A549 (cell line): Measurements from ENCODE around the gene KDM4B. TPM values are rescaled to one million over a fixed set of nuclear protein-coding genes. Genes with fewer than 3 reads are reported as not detected.

ENCODE experiments used
- ATAC-seq, 2 experiments: fragments of 200-7000 bp in 1 of 2; fragments of >200 bp in 1 of 2; cut with Nextera tagmentation in 1 of 2; cut with Tn5 transposase in 1 of 2; 3 replicates each; pipeline versions ENCODE4 v1.8.0 to v1.9.1; 2018 to 2020; ENCODE audit warnings: mild to moderate bottlenecking in 1 of 2, moderate library complexity in 1 of 2
- CTCF ChIA-PET: fragments of 300-600 bp; sonication (Branson Sonifier 250); formaldehyde crosslinking; extraction: SDS; loops from one replicate; lab custom pipeline; 2021; ENCODE audit warnings: antibody characterized with exemption, inconsistent platforms; lab: Yijun Ruan, JAX
- POLR2A ChIA-PET: fragments of 350-600 bp; formaldehyde crosslinking; extraction: SDS; loops from one replicate; lab custom pipeline; 2021; ENCODE audit warnings: antibody characterized with exemption, inconsistent platforms; lab: Yijun Ruan, JAX
- DNase-seq, 2 experiments: peaks; one replicate each; pipeline versions ENCODE4 v3.0.0 to v3.0.0-alpha.2; 2011 to 2016; ENCODE audit warnings: low read depth in 1 of 2, low spot score in 1 of 2
- FAIRE-seq: peaks from 2 replicates; lab custom pipeline; 2011; peaks lifted over from hg19 to GRCh38; lab: Jason Lieb, UNC
- H3K27ac ChIP-seq, 2 experiments: fragments of >200 bp; sonication (Bioruptor Twin); formaldehyde crosslinking; 3 replicates each; pipeline ENCODE4 v1.5.1; 2016 to 2017
- H3K4me1 ChIP-seq: fragments of >200 bp; sonication (Bioruptor Twin); formaldehyde crosslinking; 3 replicates; pipeline ENCODE4 v1.6.1; 2016
- H3K4me2 ChIP-seq: fragments of >200 bp; sonication (Bioruptor Twin); formaldehyde crosslinking; 3 replicates; pipeline ENCODE4 v1.6.1; 2016
- H3K4me3 ChIP-seq: fragments of >200 bp; sonication (Bioruptor Twin); formaldehyde crosslinking; 3 replicates; pipeline ENCODE4 v1.5.1; 2016
- H3K9me3 ChIP-seq: fragments of >200 bp; sonication (Bioruptor Twin); formaldehyde crosslinking; 3 replicates; pipeline ENCODE4 v1.6.1; 2016
- ATOH8 ChIP-seq: fragments of 250-450 bp; sonication (Bioruptor Pico); IDR thresholded peaks from 2 replicates; pipeline ENCODE4 v1.5.0; 2020; ENCODE audit warnings: low read depth, mild to moderate bottlenecking, moderate library complexity
- BHLHE40 ChIP-seq: IDR thresholded peaks from 2 replicates; pipeline ENCODE4 v1.6.1; 2012; ENCODE audit warnings: low read depth, low read length, inconsistent platforms
- CBX2 ChIP-seq: fragments of 200-600 bp; sonication (generic); IDR thresholded peaks from 2 replicates; pipeline ENCODE4 v1.6.1; 2016; ENCODE audit warnings: low read depth, mild to moderate bottlenecking, borderline replicate concordance
- CBX8 ChIP-seq: fragments of 200-600 bp; sonication (generic); IDR thresholded peaks from 2 replicates; pipeline ENCODE4 v1.6.1; 2016
- CHD2 ChIP-seq: fragments of 150-350 bp; IDR thresholded peaks from 2 replicates; pipeline ENCODE4 v1.6.1; 2014; ENCODE audit warnings: low read length; ENCODE audit not compliant: partially characterized antibody
- CHD4 ChIP-seq: fragments of 200-600 bp; sonication (generic); IDR thresholded peaks from 2 replicates; pipeline ENCODE4 v1.6.1; 2016; ENCODE audit warnings: antibody characterized with exemption, mild to moderate bottlenecking, borderline replicate concordance
- EHMT2 ChIP-seq: fragments of 200-600 bp; sonication (generic); IDR thresholded peaks from 2 replicates; pipeline ENCODE4 v1.6.1; 2016; ENCODE audit warnings: antibody characterized with exemption, low read depth, mild to moderate bottlenecking, moderate library complexity
- ELK1 ChIP-seq: fragments of 150-350 bp; IDR thresholded peaks from 2 replicates; pipeline ENCODE4 v1.6.1; 2014; ENCODE audit warnings: low read depth, mild to moderate bottlenecking, low read length
- FOSB ChIP-seq: fragments of 250-450 bp; sonication (Bioruptor Pico); IDR thresholded peaks from 2 replicates; pipeline ENCODE4 v1.5.0; 2020; ENCODE audit warnings: mild to moderate bottlenecking, moderate library complexity
- GATA3 ChIP-seq: IDR thresholded peaks from 2 replicates; pipeline ENCODE4 v1.6.1; 2012; ENCODE audit warnings: borderline replicate concordance
- HEYL ChIP-seq: fragments of 250-450 bp; sonication (Bioruptor Pico); IDR thresholded peaks from 2 replicates; pipeline ENCODE4 v1.8.0; 2021; ENCODE audit warnings: mild to moderate bottlenecking, moderate library complexity
- HOXA7 ChIP-seq: fragments of 250-450 bp; sonication (Bioruptor Pico); IDR thresholded peaks from 2 replicates; pipeline ENCODE4 v1.5.0; 2020; ENCODE audit warnings: mild to moderate bottlenecking, moderate library complexity
- HOXB13 ChIP-seq: fragments of 250-450 bp; sonication (Bioruptor Pico); IDR thresholded peaks from 2 replicates; pipeline ENCODE4 v1.5.0; 2020; ENCODE audit warnings: low read depth, mild to moderate bottlenecking, moderate library complexity
- JUN ChIP-seq, 2 experiments: fragments of >200 bp; sonication (Bioruptor Twin); formaldehyde crosslinking; IDR thresholded peaks; 2 replicates in 1 of 2; 3 replicates in 1 of 2; pipeline ENCODE4 v1.6.1; 2016 to 2017
- KDM1A ChIP-seq: fragments of 200-600 bp; sonication (generic); IDR thresholded peaks from 2 replicates; pipeline ENCODE4 v1.6.1; 2016; ENCODE audit warnings: low read depth, mild to moderate bottlenecking
- KDM5A ChIP-seq: fragments of 200-600 bp; sonication (generic); IDR thresholded peaks from 2 replicates; pipeline ENCODE4 v1.6.1; 2016; ENCODE audit warnings: antibody characterized with exemption, mild to moderate bottlenecking
- MAFK ChIP-seq: fragments of 450-650 bp; IDR thresholded peaks from 2 replicates; pipeline ENCODE4 v1.6.1; 2014; ENCODE audit not compliant: partially characterized antibody
- MAZ ChIP-seq: fragments of 150-350 bp; IDR thresholded peaks from 2 replicates; pipeline ENCODE4 v1.6.1; 2014; ENCODE audit warnings: antibody characterized with exemption, low read depth, low read length, borderline replicate concordance
- MYC ChIP-seq: IDR thresholded peaks from 2 replicates; pipeline ENCODE4 v1.6.1; 2012; ENCODE audit warnings: mild to moderate bottlenecking, inconsistent platforms, low read length, improper control_type of control experiment, borderline replicate concordance
- NPAS2 ChIP-seq: fragments of 250-450 bp; sonication (Bioruptor Pico); IDR thresholded peaks from 2 replicates; pipeline ENCODE4 v1.8.0; 2022; ENCODE audit warnings: mild to moderate bottlenecking, moderate library complexity, borderline replicate concordance
- PHF8 ChIP-seq: fragments of 200-600 bp; sonication (generic); IDR thresholded peaks from 2 replicates; pipeline ENCODE4 v1.6.1; 2016; ENCODE audit warnings: low read depth, mild to moderate bottlenecking, antibody characterized with exemption, moderate library complexity, borderline replicate concordance
- RAD21 ChIP-seq, 2 experiments: fragments of >200 bp in 1 of 2; sonication (Bioruptor Twin) in 1 of 2; formaldehyde crosslinking in 1 of 2; IDR thresholded peaks in 1 of 2; conservative IDR thresholded peaks in 1 of 2; 2 replicates in 1 of 2; 3 replicates in 1 of 2; pipeline ENCODE4 v1.6.1; 2012 to 2018; ENCODE audit warnings: inconsistent platforms in 1 of 2
- RFX5 ChIP-seq: fragments of 450-650 bp; IDR thresholded peaks from 2 replicates; pipeline ENCODE4 v1.7.1; 2014; ENCODE audit warnings: antibody characterized with exemption, mild to moderate bottlenecking, moderate library complexity
- SMC3 ChIP-seq: fragments of >200 bp; sonication (Bioruptor Twin); formaldehyde crosslinking; IDR thresholded peaks from 3 replicates; pipeline ENCODE4 v1.6.1; 2018; ENCODE audit warnings: inconsistent platforms
- TFCP2L1 ChIP-seq: fragments of 250-450 bp; sonication (Bioruptor Pico); IDR thresholded peaks from 2 replicates; pipeline ENCODE4 v1.5.0; 2021; ENCODE audit warnings: mild to moderate bottlenecking
- ZFP36 ChIP-seq: fragments of 450-650 bp; IDR thresholded peaks from 2 replicates; pipeline ENCODE4 v1.6.1; 2014; ENCODE audit warnings: borderline replicate concordance; ENCODE audit not compliant: partially characterized antibody
- ZSCAN20 ChIP-seq: fragments of 250-450 bp; sonication (Bioruptor Pico); IDR thresholded peaks from 2 replicates; pipeline ENCODE4 v1.8.0; 2022; ENCODE audit warnings: mild to moderate bottlenecking, moderate library complexity
- WGBS: methylation state at CpG from one replicate; pipeline ENCODE4 v1.1.6; 2017; ENCODE audit errors: missing lambda C conversion rate; 5-methylcytosine and 5-hydroxymethylcytosine counted together
- polyA plus RNA-seq, 4 experiments: library from polyadenylated mRNA; depleted of rRNA in 3 of 4; stranded (reverse); fragments of >200 nt; fragmentation: RNase III in 1 of 4; extraction: RNeasy Plus Mini Kit Qiagen cat#74134 plus additional on column Dnase treatment in 1 of 4; gene quantifications; 2 replicates in 3 of 4; 3 replicates in 1 of 4; pipeline ENCODE4 v1.2.3, GENCODE V29; 2011 to 2017

The KDM4B gene
- polyA plus RNA-seq, 2 of the 4 experiments (the other 2 are of a cell fraction), result 3.0 to 4.6 TPM

GRCh38 chr19:5136073-5136855, 167.4 kb downstream of the KDM4B start:
- CTCF ChIA-PET, result no interaction called here
- ATAC-seq (no peak), FAIRE-seq (no peak), DNase-seq (no peak)
- Histone ChIP-seq H3K4me2 (no peak overlapping the region), H3K4me3 (no peak overlapping the region)
- 80% methylated on average over 7 of the region's 25 CpGs for WGBS
- TF ChIP-seq ZFP36 (no peak), EHMT2 (no peak), NPAS2 (no peak), FOSB (CRISPR knock-in tag) (no peak), ZSCAN20 (CRISPR knock-in tag) (no peak), CBX8 (no peak), TFCP2L1 (CRISPR knock-in tag) (no peak), CHD2 (no peak), RFX5 (no peak), GATA3 (no peak), MAZ (no peak), CHD4 (no peak), BHLHE40 (no peak), KDM5A (no peak), PHF8 (no peak), ELK1 (no peak)
- TF ChIP-seq, all 56 proteins: peak for 0
- no peaks in the 10 kb centered on the region for H3K9me3 ChIP-seq
- H3K27ac ChIP-seq, result no peak overlapping the region
- no peaks in the 10 kb centered on the region for H3K4me1 ChIP-seq
- POLR2A ChIA-PET, result no interaction called here

- no peak overlapping the region for H3K4me3 ChIP-seq
- no peak overlapping the region for H3K4me2 ChIP-seq
- ChIA-PET POLR2A (no interaction called here), CTCF (interaction anchor here (1.0 kb wide), 1 partner anchor 15 kb away, joined by 3 read pairs; no protein-coding TSS in a partner anchor)
- DNase-seq, result no peak
- no peak overlapping the region for H3K27ac ChIP-seq
- ATAC-seq, result no peak
- 100% methylated on average over 6 of the region's 22 CpGs for WGBS
- H3K9me3 ChIP-seq, result no peaks in the 10 kb centered on the region
- FAIRE-seq, result no peak
- TF ChIP-seq NPAS2 (no peak), HEYL (CRISPR knock-in tag) (no peak), MYC (no peak), TFCP2L1 (CRISPR knock-in tag) (no peak), CHD2 (no peak), ATOH8 (no peak), ZSCAN20 (CRISPR knock-in tag) (no peak), GATA3 (no peak), MAFK (no peak)
- no peaks in the 10 kb centered on the region for H3K4me1 ChIP-seq
Measured at GRCh38 chr19:5137114-5137513, 168.2 kb downstream of the KDM4B start.

- TF ChIP-seq RAD21 (conservative IDR thresholded peaks at IDR 0.05 in 1 of 2, IDR thresholded peaks at IDR 0.05 in 1 of 2) (no peak), JUN (IDR thresholded peaks at IDR 0.05) (no peak), CBX2 (no peak), SMC3 (no peak), HOXB13 (CRISPR knock-in tag) (no peak), KDM1A (no peak), HOXA7 (no peak)
- ATAC-seq (no peak), DNase-seq (no peak), FAIRE-seq (no peak)
- ChIA-PET POLR2A (no interaction called here), CTCF (interaction anchor here (0.7 to 1.0 kb wide), 2 partner anchors 16 kb away, joined by 3 read pairs; no protein-coding TSS in a partner anchor)
- H3K27ac ChIP-seq, result no peak overlapping the region
- no peaks in the 10 kb centered on the region for H3K4me1 ChIP-seq
- no peak overlapping the region for H3K4me2 ChIP-seq
- H3K9me3 ChIP-seq, result no peaks in the 10 kb centered on the region
- WGBS, result 92% methylated on average over 13 of the region's 29 CpGs
- no peak overlapping the region for H3K4me3 ChIP-seq
Measured at GRCh38 chr19:5137571-5138124, 168.7 kb downstream of the KDM4B start.
